NOMO-1 (cell line): ENCODE results near the gene EPHA1.

Experiments
- DNase-seq, 2 experiments: peaks; one replicate each; lab custom pipeline; 2025; ENCODE audit not compliant: unreplicated experiment in 2 of 2; lab: John Stamatoyannopoulos, UW

Gene EPHA1

DNA sequence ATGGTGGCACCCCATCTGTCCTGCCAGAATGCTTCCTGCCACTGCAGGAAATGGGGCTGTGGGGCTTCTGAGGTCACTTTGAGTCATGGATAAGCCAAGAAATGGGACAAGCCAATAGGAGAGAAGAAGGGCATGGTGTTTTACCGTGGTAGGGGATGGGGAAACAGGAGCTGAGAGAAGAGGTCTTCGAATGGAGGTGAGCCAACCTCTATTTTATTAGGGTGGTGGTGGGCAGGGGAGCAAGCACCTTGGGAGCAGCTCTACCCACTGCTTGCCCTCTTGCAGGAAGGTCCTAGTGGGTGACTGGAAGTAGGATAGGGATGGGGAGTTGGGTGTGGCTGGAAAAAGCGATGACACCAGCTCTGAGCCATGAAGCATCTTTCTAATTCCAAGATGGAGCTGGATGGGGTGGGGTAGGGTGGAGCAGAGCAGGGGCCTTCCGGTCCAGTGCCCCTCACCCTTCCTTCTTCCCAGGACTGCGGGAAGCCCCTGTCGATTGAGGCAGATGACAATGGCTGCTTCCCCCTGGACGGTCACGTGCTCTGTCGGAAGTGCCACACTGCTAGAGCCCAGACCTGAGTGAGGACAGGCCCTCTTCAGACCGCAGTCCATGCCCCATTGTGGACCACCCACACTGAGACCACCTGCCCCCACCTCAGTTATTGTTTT is 18.4 kb downstream of the EPHA1 start:
- no peak for DNase-seq

- DNase-seq: no peak
Measured at GRCh38 chr7:143389316-143390103, 19.1 kb downstream of the EPHA1 start.

- no peak for DNase-seq
Measured at GRCh38 chr7:143388491-143389101, 20.1 kb downstream of the EPHA1 start.

- DNase-seq: no peak
Measured at GRCh38 chr7:143388051-143388450, 20.6 kb downstream of the EPHA1 start.

DNA sequence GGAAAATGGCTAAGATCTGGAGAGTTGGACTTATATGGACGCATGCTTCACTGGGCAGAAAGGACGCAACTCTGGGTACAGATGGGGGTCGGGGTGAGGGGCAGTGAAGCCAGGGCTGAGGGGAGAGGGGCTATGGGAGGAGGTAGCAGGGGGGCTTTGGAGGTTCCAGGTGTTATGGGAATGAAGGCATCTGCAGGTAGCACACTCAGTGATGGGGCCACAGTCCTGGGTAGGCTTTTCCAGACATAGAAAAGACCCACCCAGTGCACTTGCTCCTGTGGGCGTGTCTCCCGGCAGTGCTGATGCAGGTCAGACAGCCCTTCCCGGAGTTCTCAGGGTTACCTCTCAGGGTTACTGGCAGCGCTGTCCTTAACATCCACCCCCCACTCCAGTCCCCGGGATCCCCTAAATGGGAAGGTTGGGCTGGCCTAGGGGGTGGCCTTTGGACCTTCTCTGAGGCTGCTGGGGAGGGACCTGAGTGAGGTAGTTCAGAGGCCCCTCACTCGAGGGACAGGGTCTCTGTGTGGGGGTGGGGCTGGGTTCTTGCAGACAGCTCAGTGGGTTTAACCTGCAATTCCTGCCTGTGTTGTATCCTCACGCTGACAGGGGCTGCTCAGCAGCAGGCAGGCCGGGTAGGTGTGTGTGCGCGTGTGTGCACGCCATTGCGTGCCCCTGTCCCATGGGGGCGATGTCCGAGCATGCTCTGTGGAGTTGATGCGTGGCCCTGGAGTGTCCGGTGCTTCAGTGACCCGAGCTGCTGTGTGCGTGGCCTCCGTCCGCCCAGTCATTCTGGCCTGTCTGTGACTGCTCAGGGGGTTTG is 21.3 kb downstream of the EPHA1 start:
- DNase-seq: no peak

DNA sequence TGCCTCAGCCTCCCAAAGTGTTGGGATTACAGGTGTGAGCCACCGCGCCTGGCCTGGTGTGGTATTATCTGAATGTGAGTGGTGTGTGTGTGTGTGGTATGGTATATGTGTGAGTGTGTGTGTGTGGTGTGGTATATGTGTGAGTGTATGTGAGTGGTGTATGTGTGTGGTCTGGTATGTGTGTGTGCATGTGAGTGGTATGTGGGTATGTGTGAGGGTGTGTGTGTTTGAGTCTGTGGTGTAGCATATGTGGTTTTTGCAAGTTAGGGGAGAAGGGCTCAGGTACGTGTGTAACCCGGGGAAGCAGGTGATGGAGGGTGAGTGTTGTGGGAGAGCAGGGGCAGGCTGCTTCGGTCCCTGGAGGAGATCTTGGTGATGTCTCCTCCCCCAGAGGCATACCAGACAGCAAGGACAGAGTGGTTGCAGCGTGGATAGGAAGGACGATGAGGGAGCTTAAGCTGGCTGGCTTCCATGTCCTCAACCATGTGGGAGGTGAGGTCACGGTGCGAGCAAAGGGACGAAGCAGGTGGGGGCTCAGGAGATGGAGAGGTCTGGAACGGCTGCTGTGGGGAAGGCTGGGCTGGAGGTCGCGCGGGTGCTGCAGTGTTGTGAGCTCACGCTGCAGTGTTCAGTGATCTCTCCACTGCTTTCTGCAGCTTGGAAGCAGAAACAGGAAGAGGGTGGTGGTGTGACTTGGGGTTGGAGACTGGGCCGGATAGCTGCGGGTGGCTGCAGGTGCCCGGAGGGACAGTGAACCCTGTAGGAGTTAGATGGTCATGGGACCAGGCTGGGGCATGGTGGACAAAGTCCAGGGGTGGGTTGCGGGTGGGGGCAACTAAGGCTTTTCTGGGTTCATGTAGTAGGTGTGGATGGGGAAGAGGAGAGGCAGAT is 22.5 kb downstream of the EPHA1 start:
- DNase-seq: no peak

DNA sequence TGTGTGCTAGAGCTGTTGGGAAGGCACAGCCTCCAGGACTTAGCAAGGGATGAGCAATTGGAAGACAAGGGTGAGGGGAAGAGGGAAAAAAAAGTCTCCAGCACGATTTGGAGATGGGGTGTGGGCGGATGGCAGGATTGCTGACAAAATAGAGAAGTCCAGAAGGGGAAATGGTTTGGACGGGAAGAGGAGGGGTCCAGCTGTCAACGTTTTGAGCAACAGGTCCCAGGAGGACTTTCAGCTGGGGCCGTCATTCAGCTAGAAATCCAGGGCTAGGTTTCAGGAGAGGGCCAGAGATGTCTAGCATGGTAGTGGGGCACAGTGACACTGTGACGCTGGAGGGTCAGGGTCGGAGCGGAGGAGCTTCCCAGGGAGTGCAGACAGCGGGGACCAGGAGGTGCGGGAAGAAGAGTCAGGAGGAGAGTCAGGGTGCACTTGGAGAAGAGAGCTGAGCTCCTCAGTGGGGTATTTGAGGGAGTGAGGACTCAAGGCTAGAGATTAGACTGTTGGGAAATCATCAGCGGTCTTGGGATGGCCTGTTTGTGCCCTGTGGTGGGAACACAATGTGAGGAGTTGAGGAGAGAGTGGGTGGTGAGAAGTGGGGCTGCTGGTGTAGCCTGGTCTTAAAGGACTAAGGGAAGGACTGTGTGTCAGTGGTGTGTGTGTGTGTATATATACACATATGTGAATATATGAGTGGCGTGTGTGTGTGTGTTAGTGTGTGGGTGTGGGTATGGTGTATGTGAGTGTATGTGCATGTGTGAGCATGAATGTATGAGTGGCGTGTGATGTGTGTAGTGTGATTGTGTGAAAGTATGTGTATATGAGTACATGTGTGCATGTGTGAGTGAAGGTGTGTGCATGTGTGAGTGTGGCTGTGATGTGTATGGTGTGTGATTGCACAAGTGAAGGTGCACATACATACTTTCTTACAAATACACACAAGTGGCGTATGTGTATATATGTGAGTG is 23.7 kb downstream of the EPHA1 start:
- DNase-seq: peak in 1 of 2 experiments; percentile 48

DNA sequence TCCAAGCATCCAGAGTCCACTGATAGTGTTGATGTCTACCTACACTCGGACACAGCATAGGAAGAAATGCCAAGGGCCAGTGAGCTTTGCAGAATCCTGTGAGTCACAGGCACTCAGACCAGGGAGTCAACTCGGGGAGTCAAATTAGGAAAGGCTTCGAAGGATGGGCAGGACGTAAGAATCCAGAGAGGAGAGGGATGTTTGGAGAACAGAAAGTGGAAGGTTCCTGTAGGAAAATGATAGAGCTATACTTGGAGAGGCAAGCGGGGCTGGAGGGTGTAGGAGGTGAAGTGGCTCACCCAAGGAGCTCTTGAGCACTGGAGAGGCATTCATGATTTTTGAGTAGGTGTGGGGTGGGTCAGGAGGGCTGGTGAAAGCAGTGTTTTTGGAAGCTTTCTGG is 24.5 kb downstream of the EPHA1 start:
- DNase-seq: no peak

DNA sequence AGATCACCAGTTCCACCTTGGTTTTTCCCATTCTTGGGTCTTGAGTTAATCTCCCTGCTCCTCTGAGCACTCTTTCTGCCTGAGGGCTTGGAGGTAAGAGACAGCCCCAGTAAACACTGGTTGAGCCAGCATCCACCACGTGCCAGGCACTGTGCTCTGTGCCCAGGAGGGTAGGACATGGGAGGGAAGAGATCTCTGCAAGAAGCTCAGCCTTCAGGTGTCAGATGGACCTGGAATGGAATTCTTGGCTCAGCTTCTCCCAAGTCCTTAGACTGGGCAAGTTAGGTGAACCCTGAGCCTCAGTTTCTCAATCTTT is 25.1 kb downstream of the EPHA1 start:
- DNase-seq: no peak

DNA sequence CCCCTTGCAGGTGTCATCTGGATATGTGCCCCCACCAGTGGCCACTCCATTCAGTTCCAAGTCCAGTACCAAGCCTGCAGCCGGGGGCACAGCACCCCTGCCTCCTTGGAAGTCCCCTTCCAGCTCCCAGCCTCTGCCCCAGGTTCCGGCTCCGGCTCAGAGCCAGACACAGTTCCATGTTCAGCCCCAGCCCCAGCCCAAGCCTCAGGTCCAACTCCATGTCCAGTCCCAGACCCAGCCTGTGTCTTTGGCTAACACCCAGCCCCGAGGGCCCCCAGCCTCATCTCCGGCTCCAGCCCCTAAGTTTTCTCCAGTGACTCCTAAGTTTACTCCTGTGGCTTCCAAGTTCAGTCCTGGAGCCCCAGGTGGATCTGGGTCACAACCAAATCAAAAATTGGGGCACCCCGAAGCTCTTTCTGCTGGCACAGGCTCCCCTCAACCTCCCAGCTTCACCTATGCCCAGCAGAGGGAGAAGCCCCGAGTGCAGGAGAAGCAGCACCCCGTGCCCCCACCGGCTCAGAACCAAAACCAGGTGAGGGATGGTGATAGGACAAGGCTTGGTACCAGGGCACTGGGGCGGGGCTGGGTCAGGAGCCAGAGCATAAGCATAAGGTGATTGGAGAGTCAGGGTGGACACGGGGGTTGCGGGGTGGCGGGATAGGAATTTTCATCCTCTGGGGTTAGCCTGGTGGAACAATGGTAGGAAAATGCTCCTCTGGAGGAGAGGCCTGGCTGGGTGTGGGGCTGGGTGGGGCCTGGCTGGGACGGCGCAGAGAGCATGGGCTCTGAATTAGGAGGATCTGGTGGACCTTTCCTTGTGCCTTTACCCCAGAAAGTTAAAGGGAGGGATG is 25.6 kb downstream of the EPHA1 start:
- no peak for DNase-seq

DNA sequence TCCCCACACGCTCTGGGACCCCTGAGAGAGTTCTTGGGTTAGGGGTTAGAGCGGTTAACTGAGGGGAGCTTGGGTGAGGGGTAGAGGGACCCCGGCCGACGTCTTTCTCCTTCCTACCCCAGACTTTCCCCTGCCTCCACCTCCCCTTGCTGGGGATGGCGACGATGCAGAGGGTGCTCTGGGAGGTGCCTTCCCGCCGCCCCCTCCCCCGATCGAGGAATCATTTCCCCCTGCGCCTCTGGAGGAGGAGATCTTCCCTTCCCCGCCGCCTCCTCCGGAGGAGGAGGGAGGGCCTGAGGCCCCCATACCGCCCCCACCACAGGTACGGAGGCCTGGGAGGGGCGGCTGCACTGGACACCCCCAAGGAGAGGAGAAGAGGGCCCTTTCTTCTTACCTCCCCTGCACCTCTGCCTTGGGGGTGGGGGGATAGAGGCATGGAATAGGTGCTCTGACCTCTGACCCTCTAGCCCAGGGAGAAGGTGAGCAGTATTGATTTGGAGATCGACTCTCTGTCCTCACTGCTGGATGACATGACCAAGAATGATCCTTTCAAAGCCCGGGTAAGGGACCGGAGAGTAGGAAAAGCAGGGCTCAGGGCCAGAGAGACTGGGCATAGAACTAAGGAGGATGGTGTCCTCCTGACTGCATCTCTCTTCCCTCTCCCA is 26.4 kb downstream of the EPHA1 start:
- DNase-seq: no peak

- no peak for DNase-seq
Measured at GRCh38 chr7:143381427-143382125, 27.1 kb downstream of the EPHA1 start.

DNA sequence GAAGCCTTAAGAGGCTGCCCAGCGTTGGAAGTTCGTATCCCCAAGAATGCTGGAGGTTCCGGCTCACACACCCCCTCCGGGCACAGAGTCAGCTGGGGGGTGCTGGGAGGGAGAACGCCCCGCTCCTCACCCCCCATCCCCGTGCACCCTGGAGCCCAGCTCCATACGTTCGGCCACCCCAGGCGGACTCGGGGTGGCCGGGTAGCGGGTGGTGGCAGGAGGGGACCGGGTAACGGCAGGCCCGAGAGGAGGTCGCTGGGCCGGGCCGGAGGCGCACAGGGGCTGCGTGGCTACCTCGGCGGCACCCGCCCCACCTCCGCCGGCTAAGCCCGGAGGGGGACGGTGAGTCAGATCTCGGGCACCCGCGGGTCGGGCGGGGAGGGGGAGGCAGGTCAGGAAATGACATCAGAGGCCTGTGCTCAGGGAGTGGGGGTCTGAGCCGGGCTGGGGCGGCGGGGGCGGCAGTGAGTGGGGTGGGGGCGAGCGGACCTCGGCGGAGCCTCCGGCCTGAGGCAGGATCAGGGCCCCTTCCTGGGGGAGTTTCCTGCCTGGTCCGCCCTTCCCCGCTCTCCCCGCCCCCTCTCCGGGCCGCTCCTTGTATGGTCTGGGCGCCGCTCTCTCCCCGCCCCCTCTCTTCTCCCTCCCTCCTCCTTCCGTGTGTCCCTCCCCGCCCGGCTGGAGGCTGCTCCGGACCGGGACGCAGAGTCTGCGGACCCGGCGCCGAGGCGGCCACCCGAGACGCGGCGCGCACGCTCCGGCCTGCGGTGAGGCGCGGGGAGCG is 27.8 kb downstream of the EPHA1 start, which contains the start of gene ZYX:
Gene ZYX, plus strand, starts transcription at position 700 of the 781 bp plus-strand sequence. CDS start 227 bp downstream, outside the sequence.
- peak; percentile 54 to 75 for DNase-seq

GRCh38 chr7:143380260-143380645 is 28.4 kb downstream of the EPHA1 start:
- peak; percentile 58 for DNase-seq

DNA sequence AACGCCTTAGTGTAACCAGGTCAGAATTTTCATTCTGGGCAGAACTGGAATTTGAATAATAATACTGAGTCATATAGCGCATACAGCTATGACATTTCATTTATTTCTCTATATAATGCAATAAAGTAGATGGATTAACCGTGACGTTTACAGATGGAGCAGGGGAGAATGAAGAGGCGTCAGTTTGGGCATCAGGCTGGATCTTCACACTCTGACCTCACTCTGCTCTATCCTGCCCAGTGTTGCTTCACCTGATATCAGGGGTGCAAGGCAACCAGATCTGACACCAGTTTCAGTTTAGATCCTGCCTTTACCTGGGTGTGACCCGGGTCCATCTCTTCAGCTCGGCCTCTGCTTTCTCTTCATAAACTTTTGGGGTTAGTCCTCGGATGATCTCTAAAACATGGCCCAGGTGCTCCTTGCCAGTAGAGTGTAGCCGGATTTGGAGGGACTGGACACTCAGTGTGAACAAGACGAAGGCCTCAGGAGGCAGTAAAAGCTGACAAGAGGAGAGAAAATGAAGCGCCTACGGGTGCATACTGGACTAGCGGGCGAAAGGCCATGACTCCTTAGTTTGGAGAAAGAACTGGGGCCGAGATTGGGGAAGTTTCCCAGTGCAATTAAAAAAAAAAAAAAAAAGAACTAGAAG is 28.9 kb downstream of the EPHA1 start:
- no peak for DNase-seq

GRCh38 chr7:143376396-143376795 is 32.3 kb downstream of the EPHA1 start:
- no peak for DNase-seq
